Left ventricle myocardium inferior (tissue), 1 donor: ENCODE results near the gene ERCC1. TPM values are rescaled to one million over a fixed set of nuclear protein-coding genes. Genes with fewer than 3 reads are reported as not detected.
A peak's percentile ranks its signal among the peaks of the same experiment; 100 is the strongest.

Source experiments
- DNase-seq: peaks from one replicate; pipeline ENCODE4 v3.0.0-alpha.2; 2020
- H3K27ac ChIP-seq: fragments of 200-600 bp; replicated peaks from 2 replicates; pipeline ENCODE4 v1.8.0; 2021
- H3K27me3 ChIP-seq: fragments of 200-600 bp; 2 replicates; pipeline ENCODE4 v1.8.0; 2021; ENCODE audit warnings: low read depth
- H3K36me3 ChIP-seq: fragments of 200-600 bp; 2 replicates; pipeline ENCODE4 v1.8.0; 2021
- H3K4me1 ChIP-seq: fragments of 200-600 bp; 2 replicates; pipeline ENCODE4 v1.8.0; 2021
- H3K4me3 ChIP-seq: fragments of 200-600 bp; 2 replicates; pipeline ENCODE4 v1.8.0; 2021; ENCODE audit warnings: mild to moderate bottlenecking, moderate library complexity
- H3K9me3 ChIP-seq: fragments of 200-600 bp; replicated peaks from 2 replicates; pipeline ENCODE4 v1.8.0; 2021
- CTCF ChIP-seq: fragments of 200-600 bp; IDR thresholded peaks from 2 replicates; pipeline ENCODE4 v1.8.0; 2021; ENCODE audit warnings: antibody characterized with exemption, mild to moderate bottlenecking, borderline replicate concordance
- intact Hi-C: fragments of 100-400 bp; cut with micrococcal nuclease; formaldehyde crosslinking; loops from one replicate; pipeline ENCODE4 v1.11.0; 2022
- total RNA-seq: library from RNA; stranded (reverse); fragmentation: NEBNext Ultra II Directional; extraction: Animal tissue kit (Norgen Biotek cat#: 25700); gene quantifications from one replicate; pipeline ENCODE4 v1.2.1, GENCODE V29; 2021
- donor health status: DM: no; HTN: yes; CAD: no; lungs with severe emphysema.

ERCC1 gene
- total RNA-seq, 1 donor from 2014 or later = 108 TPM

GRCh38 chr19:45446944-45447343, 23.2 kb upstream of the ERCC1 start:
- no peak for TF ChIP-seq CTCF
- Histone ChIP-seq H3K9me3 (no peaks in the 10 kb centered on the region), H3K4me1 (peaks cover 52% of the 10 kb centered on the region), H3K27ac (no peak overlapping the region), H3K27me3 (no peaks in the 10 kb centered on the region), H3K4me3 (no peak overlapping the region), H3K36me3 (no peaks in the 10 kb centered on the region)
- no peak for DNase-seq
- intact Hi-C loops = no loop called here

- H3K9me3 ChIP-seq = no peaks in the 10 kb centered on the region
- H3K4me1 ChIP-seq = peaks cover 49% of the 10 kb centered on the region
- no peak overlapping the region for H3K27ac ChIP-seq
- intact Hi-C loops = no loop called here
- H3K27me3 ChIP-seq = no peaks in the 10 kb centered on the region
- no peak overlapping the region for H3K4me3 ChIP-seq
- TF ChIP-seq CTCF = peak; percentile 19
- no peak for DNase-seq
- H3K36me3 ChIP-seq = no peaks in the 10 kb centered on the region
Measured at GRCh38 chr19:45446295-45446694, 22.6 kb upstream of the ERCC1 start.

GRCh38 chr19:45445139-45445538, 21.4 kb upstream of the ERCC1 start:
- Histone ChIP-seq H3K4me1 (peaks cover 49% of the 10 kb centered on the region), H3K27me3 (no peaks in the 10 kb centered on the region), H3K9me3 (no peaks in the 10 kb centered on the region), H3K4me3 (no peak overlapping the region), H3K27ac (peak overlapping the region; percentile 93), H3K36me3 (no peaks in the 10 kb centered on the region)
- intact Hi-C loops = no loop called here
- TF ChIP-seq CTCF = no peak
- DNase-seq = no peak

- no peaks in the 10 kb centered on the region for H3K36me3 ChIP-seq
- H3K4me3 ChIP-seq = peak overlapping the region; percentile 64
- no peak for TF ChIP-seq CTCF
- intact Hi-C loops = no loop called here
- H3K9me3 ChIP-seq = no peaks in the 10 kb centered on the region
- H3K27me3 ChIP-seq = no peaks in the 10 kb centered on the region
- DNase-seq = peak; percentile 97
- peaks cover 48% of the 10 kb centered on the region for H3K4me1 ChIP-seq
- peak overlapping the region; percentile 93 for H3K27ac ChIP-seq
Measured at GRCh38 chr19:45444318-45445041, 20.8 kb upstream of the ERCC1 start.

GRCh38 chr19:45443462-45444317, 20.0 kb upstream of the ERCC1 start:
- Histone ChIP-seq H3K36me3 (no peaks in the 10 kb centered on the region), H3K27me3 (no peaks in the 10 kb centered on the region), H3K27ac (peak overlapping the region; percentile 93), H3K4me3 (peak overlapping the region; percentile 64), H3K9me3 (no peaks in the 10 kb centered on the region), H3K4me1 (peaks cover 46% of the 10 kb centered on the region)
- intact Hi-C loops = no loop called here
- peak; percentile 97 for DNase-seq
- TF ChIP-seq CTCF = no peak
